AG04450 (cell line): Measurements from ENCODE around the gene RASAL3. TPM values are rescaled to one million over a fixed set of nuclear protein-coding genes. Genes with fewer than 3 reads are reported as not detected.

Experiments used
- CTCF ChIA-PET: fragments of 300-600, 350-600 bp; formaldehyde crosslinking; extraction: SDS; loops from one replicate; lab custom pipeline; 2022; ENCODE audit warnings: antibody characterized with exemption, inconsistent platforms; lab: Charles Lee
- POLR2A ChIA-PET: fragments of 350-600 bp; formaldehyde crosslinking; extraction: SDS; loops from one replicate; lab custom pipeline; 2021; ENCODE audit warnings: antibody characterized with exemption, inconsistent platforms; lab: Yijun Ruan, JAX
- DNase-seq: peaks from one replicate; pipeline ENCODE4 v3.0.0-alpha.2; 2011; ENCODE audit warnings: low read depth, low spot score
- H3K27ac ChIP-seq: one replicate; pipeline ENCODE4 v1.5.1; 2012; ENCODE audit warnings: low read depth, low read length, control low read depth
- H3K27me3 ChIP-seq: one replicate; pipeline ENCODE4 v1.6.0; 2012; ENCODE audit warnings: low read length; ENCODE audit not compliant: control insufficient read depth, insufficient read depth
- H3K4me3 ChIP-seq: 2 replicates; pipeline ENCODE4 v1.5.1; 2011; ENCODE audit warnings: mild to moderate bottlenecking, low read depth, low read length, control low read depth
- H3K9me3 ChIP-seq: 2 replicates; pipeline ENCODE4 v1.5.1; 2012; ENCODE audit warnings: low read length; ENCODE audit not compliant: control insufficient read depth, insufficient read depth
- polyA plus RNA-seq: library from polyadenylated mRNA; depleted of rRNA; stranded (reverse); fragments of >200 nt; gene quantifications from 2 replicates; pipeline ENCODE4 v1.2.3, GENCODE V29; 2011
- TF ChIP-seq, protein P1 (sequence below): IDR thresholded peaks from 2 replicates; pipeline ENCODE4 v1.5.1; 2011; ENCODE audit warnings: low read depth, low read length, control low read depth, inconsistent platforms

The RASAL3 gene
- polyA plus RNA-seq, 1 experiment: 0.21 TPM

DNA sequence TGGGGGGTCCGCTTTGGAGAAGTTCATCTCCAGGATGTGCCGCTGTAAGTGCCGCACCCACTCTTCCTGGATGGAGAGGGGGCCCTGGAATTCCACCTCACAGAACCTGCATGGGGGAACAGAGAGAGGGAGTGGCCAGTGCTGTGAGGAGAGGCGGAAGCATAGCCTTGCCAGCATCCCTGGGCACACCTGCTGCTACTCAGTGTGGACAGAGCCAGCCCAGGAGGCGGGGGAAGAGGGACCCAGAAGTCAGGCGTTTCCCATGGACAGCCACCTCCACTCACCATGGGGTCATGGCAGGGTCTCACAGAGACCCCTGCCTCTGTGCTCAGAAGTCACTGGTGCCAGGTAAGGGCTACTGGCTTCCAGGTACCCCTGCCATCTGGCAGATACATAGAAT, 41.2 kb downstream of the RASAL3 start:
- CTCF ChIA-PET: no interaction called here

DNA sequence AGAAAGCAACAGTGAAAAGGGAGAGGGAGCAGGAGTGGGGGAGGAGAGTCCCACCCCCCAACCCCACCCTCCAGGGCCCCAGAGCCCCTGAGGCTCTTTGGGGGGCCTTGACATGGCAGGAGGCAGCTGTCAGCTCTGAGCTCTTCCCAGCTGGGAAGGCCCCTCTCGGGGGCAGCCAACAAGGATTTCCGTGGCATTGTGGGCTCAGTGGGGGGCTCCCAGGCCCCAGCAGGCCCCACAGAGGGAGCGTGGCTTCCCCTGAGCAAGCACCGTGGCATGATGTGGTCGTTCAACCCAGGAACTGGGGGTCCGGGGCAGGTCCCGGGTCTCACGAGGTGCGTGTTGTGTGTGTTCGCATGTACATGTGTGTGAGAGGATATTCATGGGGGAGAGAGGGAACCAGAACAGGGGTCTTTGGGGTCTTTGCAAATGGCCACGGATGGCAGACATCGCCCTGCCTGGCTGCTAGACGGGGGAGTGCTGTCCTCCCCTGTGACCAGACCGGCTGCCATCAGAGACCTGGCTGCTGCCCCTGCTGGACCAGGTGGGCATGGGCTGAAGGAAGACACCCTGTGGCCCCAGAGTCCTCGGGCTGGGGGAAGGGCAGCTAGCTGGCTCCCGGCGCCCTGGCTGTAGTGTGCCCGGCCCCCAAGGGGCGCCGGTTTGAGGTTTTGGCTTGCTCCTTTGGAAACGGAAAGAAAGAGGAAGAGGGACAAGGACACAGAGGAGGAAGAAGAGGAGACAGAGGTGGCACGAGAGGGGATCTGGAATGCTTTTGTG, 41.9 kb downstream of the RASAL3 start:
- ChIA-PET POLR2A (interaction anchor here (0.9 kb wide), 1 partner anchor 11 kb away, joined by 3 read pairs; no protein-coding TSS in a partner anchor), CTCF (interaction anchor here (1.0 kb wide), 1 partner anchor 331 kb away, joined by 10 read pairs; no protein-coding TSS in a partner anchor)
- Histone ChIP-seq H3K27me3 (no peaks in the 10 kb centered on the region), H3K9me3 (peaks cover 37% of the 10 kb centered on the region), H3K27ac (no peak overlapping the region), H3K4me3 (no peak overlapping the region)
- DNase-seq: no peak
- TF ChIP-seq, protein P1, sequence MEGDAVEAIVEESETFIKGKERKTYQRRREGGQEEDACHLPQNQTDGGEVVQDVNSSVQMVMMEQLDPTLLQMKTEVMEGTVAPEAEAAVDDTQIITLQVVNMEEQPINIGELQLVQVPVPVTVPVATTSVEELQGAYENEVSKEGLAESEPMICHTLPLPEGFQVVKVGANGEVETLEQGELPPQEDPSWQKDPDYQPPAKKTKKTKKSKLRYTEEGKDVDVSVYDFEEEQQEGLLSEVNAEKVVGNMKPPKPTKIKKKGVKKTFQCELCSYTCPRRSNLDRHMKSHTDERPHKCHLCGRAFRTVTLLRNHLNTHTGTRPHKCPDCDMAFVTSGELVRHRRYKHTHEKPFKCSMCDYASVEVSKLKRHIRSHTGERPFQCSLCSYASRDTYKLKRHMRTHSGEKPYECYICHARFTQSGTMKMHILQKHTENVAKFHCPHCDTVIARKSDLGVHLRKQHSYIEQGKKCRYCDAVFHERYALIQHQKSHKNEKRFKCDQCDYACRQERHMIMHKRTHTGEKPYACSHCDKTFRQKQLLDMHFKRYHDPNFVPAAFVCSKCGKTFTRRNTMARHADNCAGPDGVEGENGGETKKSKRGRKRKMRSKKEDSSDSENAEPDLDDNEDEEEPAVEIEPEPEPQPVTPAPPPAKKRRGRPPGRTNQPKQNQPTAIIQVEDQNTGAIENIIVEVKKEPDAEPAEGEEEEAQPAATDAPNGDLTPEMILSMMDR: no peak

More for the DNA sequence above, 41.2 kb downstream of the RASAL3 start:
- H3K27me3 ChIP-seq: no peaks in the 10 kb centered on the region
- POLR2A ChIA-PET: no interaction called here
- no peak for DNase-seq
- no peak overlapping the region for H3K4me3 ChIP-seq
- TF ChIP-seq, protein P1: no peak
- H3K27ac ChIP-seq: no peak overlapping the region
- peaks cover 37% of the 10 kb centered on the region for H3K9me3 ChIP-seq

- TF ChIP-seq, protein P1: no peak
- Histone ChIP-seq H3K27me3 (no peaks in the 10 kb centered on the region), H3K4me3 (no peak overlapping the region), H3K27ac (peak overlapping the region; percentile 65), H3K9me3 (peaks cover 30% of the 10 kb centered on the region)
- DNase-seq: no peak
- ChIA-PET CTCF (interaction anchor here (1.0 to 2.6 kb wide), 3 partner anchors 16 to 330 kb away, joined by 3 to 11 read pairs (median 10); no protein-coding TSS in a partner anchor), POLR2A (interaction anchor here (0.5 to 0.9 kb wide), 3 partner anchors 12 to 123 kb away, joined by 3 to 4 read pairs (median 3); partner anchors contain the start of gene AKAP8)
These were observed 42.6 kb downstream of the RASAL3 start for GRCh38 chr19:15421721-15422260.

DNA sequence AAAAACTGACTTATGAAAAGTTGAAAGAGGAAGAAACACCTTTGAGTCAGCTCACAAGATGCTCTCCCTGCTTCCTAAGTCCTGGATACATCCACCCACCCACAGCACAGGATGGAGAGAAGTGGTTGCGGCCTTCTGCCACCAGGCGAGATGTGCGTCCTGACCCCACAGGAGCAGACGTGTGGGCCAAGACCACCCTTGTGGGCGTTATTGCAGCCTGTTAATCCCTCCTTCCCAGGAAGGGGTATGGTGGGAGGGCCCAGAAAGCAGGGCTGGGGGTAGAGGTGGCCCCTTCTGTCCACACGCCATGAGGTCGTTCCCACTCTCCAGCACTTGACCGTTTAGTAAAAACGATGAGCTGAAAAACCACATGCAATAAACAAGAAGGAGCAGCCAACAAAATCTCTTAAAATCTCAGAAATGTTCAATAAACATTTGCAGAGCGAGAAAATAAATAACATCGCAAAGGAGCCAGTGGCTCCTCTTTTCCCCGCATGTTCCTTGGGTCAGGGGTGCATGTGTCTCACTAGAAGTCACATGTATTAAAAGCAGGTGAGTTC, 43.1 kb downstream of the RASAL3 start:
- TF ChIP-seq, protein P1: no peak
- no peak for DNase-seq
- POLR2A ChIA-PET: interaction anchor here (0.8 to 0.9 kb wide), 2 partner anchors 12 to 42 kb away, joined by 3 to 4 read pairs; partner anchors contain the start of gene AKAP8
- no peaks in the 10 kb centered on the region for H3K27me3 ChIP-seq
- H3K9me3 ChIP-seq: peaks cover 30% of the 10 kb centered on the region
- H3K4me3 ChIP-seq: no peak overlapping the region
- H3K27ac ChIP-seq: peak overlapping the region; percentile 65
- CTCF ChIA-PET: interaction anchor here (0.5 to 2.6 kb wide), 5 partner anchors 16 to 330 kb away, joined by 3 to 11 read pairs (median 6); no protein-coding TSS in a partner anchor
